Left lung (tissue), 10 donors: ENCODE results near the gene NR3C2. TPM values are rescaled to one million over a fixed set of nuclear protein-coding genes. Genes with fewer than 3 reads are reported as not detected.
A peak's percentile ranks its signal among the peaks of the same experiment; 100 is the strongest.

Experiments
- ATAC-seq: fragments of 200-7000 bp; cut with Tn5 transposase; one replicate; pipeline ENCODE4 v1.9.1; 2020; ENCODE audit warnings: moderate library complexity
- DNase-seq, 4 donors: peaks; one replicate each; pipeline ENCODE4 v3.0.0-alpha.2; 2013 to 2020
- H3K27ac ChIP-seq, 2 donors: fragments of 200-600 bp; sonication (generic) in 1 of 2; one replicate each; pipeline versions ENCODE4 v1.5.0 to v1.8.0; 2020 to 2021
- H3K27me3 ChIP-seq, 2 donors: fragments of 200-600 bp; sonication (generic) in 1 of 2; one replicate each; pipeline versions ENCODE4 v1.5.0 to v1.8.0; 2020 to 2021
- H3K36me3 ChIP-seq, 2 donors: fragments of 200-600 bp; sonication (generic) in 1 of 2; one replicate each; pipeline versions ENCODE4 v1.5.0 to v1.8.0; 2020 to 2021
- H3K4me1 ChIP-seq, 2 donors: fragments of 200-600 bp; one replicate each; pipeline ENCODE4 v1.8.0; 2021
- H3K4me3 ChIP-seq, 2 donors: fragments of 200-600 bp; sonication (generic) in 1 of 2; one replicate each; pipeline versions ENCODE4 v1.5.0 to v1.8.0; 2020 to 2021; ENCODE audit warnings: mild to moderate bottlenecking in 1 of 2
- H3K9me3 ChIP-seq, 2 donors: fragments of 200-600 bp; sonication (generic) in 1 of 2; one replicate each; pipeline versions ENCODE4 v1.5.0 to v1.8.0; 2020 to 2021
- intact Hi-C, 2 donors: fragments of 100-400 bp; cut with DNase I; formaldehyde crosslinking; loops; one replicate each; pipeline versions ENCODE4 v1.11.2 to v1.14.2; 2022
- polyA plus RNA-seq, 6 donors: library from polyadenylated mRNA; unstranded; fragments of 120-200 nt; gene quantifications; one replicate each; pipeline ENCODE4 v1.2.1, GENCODE V29; 2013; ENCODE audit not compliant: insufficient read length in 6 of 6
- total RNA-seq, 2 donors: library from RNA; stranded (reverse); fragmentation: NEBNext Ultra II Directional; extraction: Animal tissue kit (Norgen Biotek cat#: 25700); gene quantifications; one replicate each; pipeline ENCODE4 v1.2.1, GENCODE V29; 2021
- TF ChIP-seq, protein P1 (sequence below), 2 donors: fragments of 200-600 bp; sonication (generic) in 1 of 2; IDR thresholded peaks; one replicate each; pipeline versions ENCODE4 v1.5.0 to v1.8.0; 2021; ENCODE audit warnings: antibody characterized with exemption in 2 of 2
- donor health status: DM: no; HTN: yes; CAD: no.
- donor health status: DM: no; HTN: no; CAD: no.

Gene NR3C2
- total and polyA plus RNA-seq, 8 donors = 13.1 to 25.0 (median 17.0) TPM

DNA sequence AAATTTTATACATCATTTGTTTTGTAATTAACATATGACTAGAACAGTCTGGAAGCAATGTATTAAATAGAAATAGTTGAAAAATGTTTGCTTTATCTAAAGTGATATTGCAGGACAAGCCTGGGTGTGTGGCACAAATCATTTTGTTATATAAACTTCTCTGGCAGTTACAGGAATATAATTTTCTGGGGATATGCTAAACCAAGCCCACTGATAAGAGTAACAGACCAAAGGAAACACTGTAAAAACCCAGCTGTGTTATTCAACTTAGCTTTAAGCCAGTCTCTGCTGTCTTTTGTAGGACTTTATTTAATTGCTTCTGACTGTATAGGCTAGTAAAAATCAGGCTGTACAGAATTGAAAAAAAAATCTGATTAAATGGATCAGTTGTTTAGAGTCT lies 156.2 kb downstream of the NR3C2 start:
- DNase-seq = peak in 1 of 4 donors; percentile 35
- Histone ChIP-seq H3K36me3 (no peaks in the 10 kb centered on the region), H3K4me3 (no peak overlapping the region), H3K4me1 (peaks cover 0 to 8% of the 10 kb centered on the region in 2 donors), H3K27me3 (no peaks in the 10 kb centered on the region), H3K9me3 (no peaks in the 10 kb centered on the region), H3K27ac (no peak overlapping the region)
- ATAC-seq = no peak
- intact Hi-C loops = no loop called here
- TF ChIP-seq, protein P1, sequence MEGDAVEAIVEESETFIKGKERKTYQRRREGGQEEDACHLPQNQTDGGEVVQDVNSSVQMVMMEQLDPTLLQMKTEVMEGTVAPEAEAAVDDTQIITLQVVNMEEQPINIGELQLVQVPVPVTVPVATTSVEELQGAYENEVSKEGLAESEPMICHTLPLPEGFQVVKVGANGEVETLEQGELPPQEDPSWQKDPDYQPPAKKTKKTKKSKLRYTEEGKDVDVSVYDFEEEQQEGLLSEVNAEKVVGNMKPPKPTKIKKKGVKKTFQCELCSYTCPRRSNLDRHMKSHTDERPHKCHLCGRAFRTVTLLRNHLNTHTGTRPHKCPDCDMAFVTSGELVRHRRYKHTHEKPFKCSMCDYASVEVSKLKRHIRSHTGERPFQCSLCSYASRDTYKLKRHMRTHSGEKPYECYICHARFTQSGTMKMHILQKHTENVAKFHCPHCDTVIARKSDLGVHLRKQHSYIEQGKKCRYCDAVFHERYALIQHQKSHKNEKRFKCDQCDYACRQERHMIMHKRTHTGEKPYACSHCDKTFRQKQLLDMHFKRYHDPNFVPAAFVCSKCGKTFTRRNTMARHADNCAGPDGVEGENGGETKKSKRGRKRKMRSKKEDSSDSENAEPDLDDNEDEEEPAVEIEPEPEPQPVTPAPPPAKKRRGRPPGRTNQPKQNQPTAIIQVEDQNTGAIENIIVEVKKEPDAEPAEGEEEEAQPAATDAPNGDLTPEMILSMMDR (IDR thresholded peaks at IDR 0.05) = no peak

DNA sequence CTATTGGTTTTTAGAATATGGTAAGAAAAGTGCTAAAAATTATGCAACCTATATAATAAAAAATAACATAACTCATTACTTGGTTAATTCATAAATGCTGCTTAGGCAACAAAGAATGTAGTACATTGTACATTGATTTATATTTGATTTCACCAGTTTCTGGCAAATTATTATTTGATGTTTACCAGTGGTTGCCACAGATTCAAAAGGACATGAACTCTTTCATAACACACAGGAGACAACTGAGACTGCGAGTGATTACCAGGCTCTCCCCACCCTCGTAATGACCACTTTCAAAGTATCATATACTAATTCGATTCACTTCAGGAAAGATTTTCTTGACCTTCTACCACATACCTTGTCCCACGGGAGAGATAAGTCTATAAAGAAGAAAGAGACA lies 158.5 kb downstream of the NR3C2 start:
- no peak for ATAC-seq
- Histone ChIP-seq H3K27me3 (no peaks in the 10 kb centered on the region), H3K4me3 (no peak overlapping the region), H3K9me3 (no peaks in the 10 kb centered on the region), H3K27ac (no peak overlapping the region), H3K4me1 (no peaks in the 10 kb centered on the region), H3K36me3 (no peaks in the 10 kb centered on the region)
- TF ChIP-seq, protein P1 (IDR thresholded peaks at IDR 0.05) = no peak
- intact Hi-C loops = no loop called here
- DNase-seq = no peak

DNA sequence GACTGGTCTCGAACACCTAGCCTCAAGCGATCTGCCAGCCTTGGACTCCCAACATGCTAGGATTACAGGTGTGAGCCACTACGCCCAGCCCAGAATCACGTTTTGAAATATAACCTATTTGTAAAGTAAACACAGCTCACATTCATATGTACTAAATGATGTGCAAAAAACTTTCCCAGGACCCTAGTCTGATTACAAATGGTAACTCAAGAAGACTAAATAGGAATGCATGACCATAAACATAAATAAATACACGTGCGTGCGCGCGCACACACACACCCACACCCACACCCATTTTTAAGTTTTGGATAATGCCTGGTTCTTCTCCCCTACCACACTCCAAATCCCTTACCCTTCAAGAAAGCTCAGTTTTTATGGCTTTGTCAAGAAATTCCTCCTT lies 163.9 kb downstream of the NR3C2 start:
- TF ChIP-seq, protein P1 (IDR thresholded peaks at IDR 0.05) = no peak
- no peak for ATAC-seq
- no peak overlapping the region for H3K4me3 ChIP-seq

DNA sequence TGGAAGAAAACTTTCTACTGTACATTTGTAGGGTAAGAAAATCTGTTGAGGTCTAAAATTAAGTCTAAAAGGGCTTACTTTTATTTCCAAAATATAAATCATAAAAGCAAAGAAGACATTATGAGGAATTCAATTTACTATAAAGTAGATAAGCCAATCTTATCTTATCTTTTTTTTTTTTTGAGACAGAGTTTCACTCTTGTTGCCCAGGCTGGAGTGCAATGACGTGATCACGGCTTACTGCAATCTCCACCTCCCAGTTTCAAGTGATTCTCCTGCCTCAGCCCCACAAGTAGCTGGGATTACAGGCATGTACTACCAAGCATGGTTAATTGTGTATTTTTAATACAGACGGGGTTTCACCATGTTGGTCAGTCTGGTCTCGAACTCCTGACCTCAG lies 166.9 kb downstream of the NR3C2 start:
- TF ChIP-seq, protein P1 (IDR thresholded peaks at IDR 0.05) = no peak
- Histone ChIP-seq H3K9me3 (no peaks in the 10 kb centered on the region), H3K27me3 (no peaks in the 10 kb centered on the region), H3K4me3 (no peak overlapping the region), H3K27ac (no peak overlapping the region), H3K36me3 (no peaks in the 10 kb centered on the region), H3K4me1 (no peaks in the 10 kb centered on the region)
- intact Hi-C loops = no loop called here
- ATAC-seq (peak; percentile 72), DNase-seq (peak in 1 of 4 donors; percentile 40)

More for the DNA sequence above, 163.9 kb downstream of the NR3C2 start:
- Histone ChIP-seq H3K27me3 (no peaks in the 10 kb centered on the region), H3K36me3 (no peaks in the 10 kb centered on the region), H3K9me3 (no peaks in the 10 kb centered on the region), H3K4me1 (no peaks in the 10 kb centered on the region), H3K27ac (no peak overlapping the region)
- intact Hi-C loops = no loop called here
- no peak for DNase-seq

DNA sequence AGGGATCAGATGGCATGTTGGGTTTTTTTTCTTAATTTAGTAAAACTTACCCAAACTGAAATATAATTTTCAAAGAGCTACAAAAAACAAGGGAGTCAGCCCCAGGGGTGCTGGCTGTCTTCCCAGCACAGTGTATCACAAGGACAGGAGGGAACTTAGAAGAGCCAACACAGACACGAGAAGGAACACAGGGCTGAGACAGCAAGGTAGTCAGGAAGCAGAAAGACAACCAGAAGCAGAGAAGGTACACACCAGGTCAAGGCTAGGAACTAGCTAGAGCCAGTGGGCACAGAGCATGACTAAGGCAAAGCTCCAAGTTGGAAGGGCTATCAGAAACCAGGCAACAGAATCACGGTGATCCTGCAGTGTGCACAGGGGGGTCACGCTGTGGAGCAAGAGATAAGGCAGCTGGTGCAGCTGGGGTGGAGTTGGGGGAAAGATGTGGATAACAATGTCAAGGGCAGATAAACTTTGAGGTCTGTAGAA lies 168.7 kb downstream of the NR3C2 start:
- H3K9me3 ChIP-seq = no peaks in the 10 kb centered on the region
- intact Hi-C loops = no loop called here
- TF ChIP-seq, protein P1 (IDR thresholded peaks at IDR 0.05) = no peak
- H3K4me3 ChIP-seq = no peak overlapping the region
- no peak overlapping the region for H3K27ac ChIP-seq
- H3K27me3 ChIP-seq = no peaks in the 10 kb centered on the region
- H3K36me3 ChIP-seq = no peaks in the 10 kb centered on the region
- no peaks in the 10 kb centered on the region for H3K4me1 ChIP-seq
- ATAC-seq (peak; percentile 11), DNase-seq (no peak)
